DOHH2 (cell line): Measurements from ENCODE around the gene SMOC2.

Source experiments
- CTCF ChIP-seq: fragments of 200-600 bp; sonication (generic); IDR thresholded peaks from one replicate; pipeline ENCODE4 v1.5.1; 2014; ENCODE audit warnings: antibody characterized with exemption, mild to moderate bottlenecking, low read depth, low read length; ENCODE audit not compliant: poor library complexity, severe bottlenecking
- EZH2phosphoT487 ChIP-seq: fragments of 200-600 bp; sonication (generic); IDR thresholded peaks from 2 replicates; pipeline ENCODE4 v1.6.1; 2017; ENCODE audit warnings: borderline replicate concordance, mild to moderate bottlenecking, antibody characterized with exemption, low read length, moderate library complexity, mixed read lengths

- TF ChIP-seq CTCF = no peak
- TF ChIP-seq EZH2phosphoT487 = no peak
Measured at GRCh38 chr6:168565112-168565511, 124.1 kb downstream of the SMOC2 start.
